Liver (tissue), 9 donors: ENCODE data around the gene DCLK2. TPM values are rescaled to one million over a fixed set of nuclear protein-coding genes. Genes with fewer than 3 reads are reported as not detected.

ENCODE experiments used
- DNase-seq: peaks from one replicate; pipeline ENCODE4 v3.0.0-alpha.2; 2017; ENCODE audit warnings: low spot score
- H3K27ac ChIP-seq, 2 donors: one replicate each; pipeline ENCODE4 v1.7.0; 2013; ENCODE audit warnings: inconsistent platforms in 2 of 2, low read length in 2 of 2, control low read depth in 1 of 2, low read depth in 1 of 2, mild to moderate bottlenecking in 1 of 2
- H3K27me3 ChIP-seq, 4 donors: one replicate each; pipeline versions ENCODE4 v1.6.1 to v1.7.0; 2013; ENCODE audit warnings: low read length in 3 of 4, inconsistent platforms in 1 of 4, mild to moderate bottlenecking in 1 of 4, moderate library complexity in 1 of 4; ENCODE audit not compliant: control insufficient read depth in 4 of 4, insufficient read depth in 4 of 4
- H3K36me3 ChIP-seq, 4 donors: one replicate each; pipeline versions ENCODE4 v1.6.1 to v1.7.0; 2013; ENCODE audit warnings: low read length in 3 of 4, mild to moderate bottlenecking in 3 of 4, low read depth in 1 of 4, moderate library complexity in 1 of 4; ENCODE audit not compliant: control insufficient read depth in 4 of 4, insufficient read depth in 3 of 4
- H3K4me1 ChIP-seq, 4 donors: one replicate each; pipeline versions ENCODE4 v1.6.1 to v1.7.0; 2013; ENCODE audit warnings: low read length in 3 of 4, mild to moderate bottlenecking in 3 of 4, moderate library complexity in 1 of 4; ENCODE audit not compliant: control insufficient read depth in 4 of 4, insufficient read depth in 4 of 4
- H3K4me3 ChIP-seq, 3 donors: one replicate each; pipeline versions ENCODE4 v1.6.1 to v1.7.0; 2013; ENCODE audit warnings: low read length in 3 of 3, control low read depth in 1 of 3, low read depth in 1 of 3, mild to moderate bottlenecking in 1 of 3
- H3K9ac ChIP-seq, 2 donors: one replicate each; pipeline ENCODE4 v1.7.0; 2013; ENCODE audit warnings: low read length in 2 of 2, mild to moderate bottlenecking in 2 of 2, moderate library complexity in 2 of 2, control low read depth in 1 of 2, low read depth in 1 of 2
- H3K9me3 ChIP-seq, 4 donors: one replicate each; pipeline versions ENCODE4 v1.6.1 to v1.7.0; 2013; ENCODE audit warnings: low read length in 3 of 4; ENCODE audit not compliant: control insufficient read depth in 4 of 4
- ATF3 ChIP-seq: IDR thresholded peaks from 2 replicates; pipeline ENCODE4 v1.6.1; 2016; ENCODE audit warnings: antibody characterized with exemption
- EGR1 ChIP-seq, 2 donors: IDR thresholded peaks; 2 replicates each; pipeline ENCODE4 v1.6.1; 2016 to 2018; ENCODE audit warnings: antibody characterized with exemption in 2 of 2, low read depth in 2 of 2
- FOXA1 ChIP-seq: IDR thresholded peaks from 2 replicates; pipeline ENCODE4 v1.6.1; 2016; ENCODE audit warnings: antibody characterized with exemption
- FOXA2 ChIP-seq: IDR thresholded peaks from 2 replicates; pipeline ENCODE4 v1.6.1; 2016; ENCODE audit warnings: antibody characterized with exemption
- GABPA ChIP-seq, 2 donors: IDR thresholded peaks in 1 of 2; conservative IDR thresholded peaks in 1 of 2; 2 replicates each; pipeline ENCODE4 v1.6.1; 2016; ENCODE audit warnings: antibody characterized with exemption in 2 of 2, mild to moderate bottlenecking in 1 of 2, moderate library complexity in 1 of 2
- HNF4G ChIP-seq: IDR thresholded peaks from 2 replicates; pipeline ENCODE4 v1.6.1; 2016; ENCODE audit warnings: antibody characterized with exemption
- NR2F2 ChIP-seq: IDR thresholded peaks from 2 replicates; pipeline ENCODE4 v1.6.1; 2016; ENCODE audit warnings: antibody characterized with exemption
- REST ChIP-seq: IDR thresholded peaks from 2 replicates; pipeline ENCODE4 v1.6.1; 2016; ENCODE audit warnings: antibody characterized with exemption, mild to moderate bottlenecking
- SP1 ChIP-seq: IDR thresholded peaks from 2 replicates; pipeline ENCODE4 v1.6.1; 2018; ENCODE audit warnings: antibody characterized with exemption, mild to moderate bottlenecking
- TAF1 ChIP-seq: conservative IDR thresholded peaks from 2 replicates; pipeline ENCODE4 v1.6.1; 2016; ENCODE audit warnings: antibody characterized with exemption, mild to moderate bottlenecking
- YY1 ChIP-seq: IDR thresholded peaks from 2 replicates; pipeline ENCODE4 v1.6.1; 2016; ENCODE audit warnings: antibody characterized with exemption, mild to moderate bottlenecking
- ZBTB33 ChIP-seq: IDR thresholded peaks from 2 replicates; pipeline ENCODE4 v1.6.1; 2016; ENCODE audit warnings: antibody characterized with exemption
- WGBS: extraction: QIAGEN DNeasy Blood & Tissue Kit; methylation state at CpG from one replicate; pipeline ENCODE4 v1.1.7; 2013; 5-methylcytosine and 5-hydroxymethylcytosine counted together
- polyA plus RNA-seq, 2 donors: library from polyadenylated mRNA; stranded (reverse) in 1 of 2; unstranded in 1 of 2; fragments of 200-250 nt in 1 of 2; fragments of >200 nt in 1 of 2; fragmentation: Nextera tagmentation in 1 of 2; extraction: Ambion mirVana in 1 of 2; gene quantifications; one replicate each; pipeline versions ENCODE4 v1.2.1 to v1.2.3, GENCODE V29; 2013 to 2015
- total RNA-seq, 2 donors: library from RNA; depleted of rRNA; stranded (reverse); fragments of >200 nt; gene quantifications; one replicate each; pipeline ENCODE4 v1.2.3, GENCODE V29; 2014
- donor health status: healthy.
- donor health status: healthy.
- donor health status: healthy.
- donor health status: healthy.
- donor health status: healthy.

The DCLK2 gene
- total and polyA plus RNA-seq, 4 donors: 0.14 to 1.7 (median 0.50) TPM

- TF ChIP-seq TAF1 (no peak), FOXA1 (no peak)
Measured at GRCh38 chr4:150156543-150156942, 78.3 kb downstream of the DCLK2 start (continued).

- Histone ChIP-seq H3K9ac (no peak overlapping the region), H3K27me3 (no peaks in the 10 kb centered on the region), H3K36me3 (no peaks in the 10 kb centered on the region), H3K9me3 (no peaks in the 10 kb centered on the region), H3K4me3 (no peak overlapping the region), H3K4me1 (no peaks in the 10 kb centered on the region), H3K27ac (no peak overlapping the region)
- no peak for DNase-seq
- WGBS: 91% methylated on average over 1 of the region's 1 CpG
- TF ChIP-seq FOXA1 (no peak), EGR1 (IDR thresholded peaks at IDR 0.05; ENCODE audit: low read depth in 2 of 2) (no peak), ZBTB33 (no peak), YY1 (no peak), SP1 (no peak), REST (no peak), GABPA (IDR thresholded peaks at IDR 0.05 in 1 of 2, conservative IDR thresholded peaks at IDR 0.05 in 1 of 2) (no peak), HNF4G (no peak), FOXA2 (no peak), ATF3 (no peak)
Measured at GRCh38 chr4:150158041-150158440, 79.8 kb downstream of the DCLK2 start.

- Histone ChIP-seq H3K27me3 (no peaks in the 10 kb centered on the region), H3K4me3 (no peak overlapping the region), H3K9ac (no peak overlapping the region), H3K4me1 (no peaks in the 10 kb centered on the region), H3K27ac (no peak overlapping the region), H3K9me3 (no peaks in the 10 kb centered on the region), H3K36me3 (no peaks in the 10 kb centered on the region)
- 64% methylated on average over 2 of the region's 2 CpGs for WGBS
- no peak for DNase-seq
- TF ChIP-seq NR2F2 (no peak), ZBTB33 (no peak), REST (no peak), EGR1 (IDR thresholded peaks at IDR 0.05; ENCODE audit: low read depth in 2 of 2) (no peak)
Measured at GRCh38 chr4:150160473-150160872, 82.2 kb downstream of the DCLK2 start.
